ENCODE data around the gene TKFC. TPM values are rescaled to one million over a fixed set of nuclear protein-coding genes. Genes with fewer than 3 reads are reported as not detected.
A peak's percentile ranks its signal among the peaks of the same experiment; 100 is the strongest.

The TKFC gene
- total and polyA plus RNA-seq, 9 of the 15 experiments (the other 6 are each of a cell fraction or from before 2014, with no cell fraction given), result 2.0 to 61.7 (median 28.5) TPM

DNA sequence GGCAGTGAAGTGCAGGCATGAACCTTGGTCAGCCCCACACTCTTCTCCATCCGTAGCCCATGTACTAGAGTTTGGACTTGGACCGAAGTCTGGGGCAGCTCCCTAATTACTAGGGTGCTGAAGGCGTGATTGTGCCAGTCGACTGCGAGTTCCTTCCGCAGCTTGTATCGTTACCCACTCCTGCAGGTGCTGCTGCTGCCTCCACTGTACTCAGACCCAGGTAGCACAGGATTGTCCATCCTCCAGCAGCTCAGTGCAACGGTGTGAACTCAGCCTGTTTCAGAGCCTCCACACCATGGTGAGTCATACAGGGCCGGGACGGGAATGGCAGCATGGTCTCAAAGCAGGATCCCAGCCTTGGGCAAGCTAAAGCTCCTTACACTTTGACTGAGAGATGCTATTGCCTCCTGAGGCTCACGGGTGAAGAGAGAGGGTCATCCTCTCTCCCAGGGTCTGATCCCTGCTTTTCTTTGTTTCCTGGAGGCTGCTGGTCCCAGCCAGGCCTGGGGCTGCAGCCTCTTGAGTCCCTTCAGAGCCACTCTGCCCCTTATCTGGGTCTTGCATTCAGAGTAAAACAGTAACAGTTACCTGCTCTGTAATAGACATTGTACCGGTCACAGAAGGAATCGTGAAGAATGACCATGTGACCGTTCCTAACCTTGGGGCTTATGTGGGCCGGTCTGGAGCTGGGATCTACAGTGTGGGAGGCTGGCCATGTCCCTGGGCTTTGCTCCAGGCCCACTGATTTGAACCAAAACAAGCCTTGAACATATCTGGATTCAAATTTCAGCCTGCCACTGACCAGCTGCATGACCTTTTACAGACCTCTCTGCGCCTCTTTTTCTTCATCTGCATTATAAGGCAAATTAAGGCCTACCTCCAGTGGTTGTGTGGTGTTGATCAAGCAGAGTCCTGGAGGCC lies 1.7 kb downstream of the TKFC start (continued):
- TF ChIP-seq, protein P1, sequence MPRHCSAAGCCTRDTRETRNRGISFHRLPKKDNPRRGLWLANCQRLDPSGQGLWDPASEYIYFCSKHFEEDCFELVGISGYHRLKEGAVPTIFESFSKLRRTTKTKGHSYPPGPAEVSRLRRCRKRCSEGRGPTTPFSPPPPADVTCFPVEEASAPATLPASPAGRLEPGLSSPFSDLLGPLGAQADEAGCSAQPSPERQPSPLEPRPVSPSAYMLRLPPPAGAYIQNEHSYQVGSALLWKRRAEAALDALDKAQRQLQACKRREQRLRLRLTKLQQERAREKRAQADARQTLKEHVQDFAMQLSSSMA (CRISPR knock-in tag; IDR thresholded peaks at IDR 0.05), result no peak
- no peak for TF ChIP-seq ADNP (tag; IDR thresholded peaks at IDR 0.05)
- no peak for TF ChIP-seq CBX5 (IDR thresholded peaks at IDR 0.05; ENCODE audit: borderline replicate concordance, low read depth)
- TF ChIP-seq, protein P2, sequence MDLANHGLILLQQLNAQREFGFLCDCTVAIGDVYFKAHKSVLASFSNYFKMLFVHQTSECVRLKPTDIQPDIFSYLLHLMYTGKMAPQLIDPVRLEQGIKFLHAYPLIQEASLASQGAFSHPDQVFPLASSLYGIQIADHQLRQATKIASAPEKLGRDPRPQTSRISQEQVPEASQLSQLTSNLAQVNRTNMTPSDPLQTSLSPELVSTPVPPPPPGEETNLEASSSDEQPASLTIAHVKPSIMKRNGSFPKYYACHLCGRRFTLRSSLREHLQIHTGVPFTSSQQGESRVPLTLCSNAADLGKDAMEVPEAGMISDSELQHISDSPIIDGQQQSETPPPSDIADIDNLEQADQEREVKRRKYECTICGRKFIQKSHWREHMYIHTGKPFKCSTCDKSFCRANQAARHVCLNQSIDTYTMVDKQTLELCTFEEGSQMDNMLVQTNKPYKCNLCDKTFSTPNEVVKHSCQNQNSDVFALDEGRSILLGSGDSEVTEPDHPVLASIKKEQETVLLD (IDR thresholded peaks at IDR 0.05), result 0 out of 2 replicates have a peak, but pooled peaks have one; percentile 21
- TF ChIP-seq, protein P3, sequence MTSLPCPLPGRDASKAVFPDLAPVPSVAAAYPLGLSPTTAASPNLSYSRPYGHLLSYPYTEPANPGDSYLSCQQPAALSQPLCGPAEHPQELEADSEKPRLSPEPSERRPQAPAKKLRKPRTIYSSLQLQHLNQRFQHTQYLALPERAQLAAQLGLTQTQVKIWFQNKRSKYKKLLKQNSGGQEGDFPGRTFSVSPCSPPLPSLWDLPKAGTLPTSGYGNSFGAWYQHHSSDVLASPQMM (CRISPR knock-in tag; IDR thresholded peaks at IDR 0.05), result no peak
- TF ChIP-seq SMAD3 (CRISPR knock-in tag; conservative IDR thresholded peaks at IDR 0.05), result no peak
- TF ChIP-seq, protein P4, sequence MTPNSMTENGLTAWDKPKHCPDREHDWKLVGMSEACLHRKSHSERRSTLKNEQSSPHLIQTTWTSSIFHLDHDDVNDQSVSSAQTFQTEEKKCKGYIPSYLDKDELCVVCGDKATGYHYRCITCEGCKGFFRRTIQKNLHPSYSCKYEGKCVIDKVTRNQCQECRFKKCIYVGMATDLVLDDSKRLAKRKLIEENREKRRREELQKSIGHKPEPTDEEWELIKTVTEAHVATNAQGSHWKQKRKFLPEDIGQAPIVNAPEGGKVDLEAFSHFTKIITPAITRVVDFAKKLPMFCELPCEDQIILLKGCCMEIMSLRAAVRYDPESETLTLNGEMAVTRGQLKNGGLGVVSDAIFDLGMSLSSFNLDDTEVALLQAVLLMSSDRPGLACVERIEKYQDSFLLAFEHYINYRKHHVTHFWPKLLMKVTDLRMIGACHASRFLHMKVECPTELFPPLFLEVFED (CRISPR knock-in tag; conservative IDR thresholded peaks at IDR 0.05), result no peak
- no peak for TF ChIP-seq ZNF324 (CRISPR knock-in tag; IDR thresholded peaks at IDR 0.05)
- TF ChIP-seq KDM1A (IDR thresholded peaks at IDR 0.05), result peak; percentile 72 to 76; a peak in 3 of 4 replicates
- TF ChIP-seq TCF3 (CRISPR knock-in tag; IDR thresholded peaks at IDR 0.05), result 0 out of 2 replicates have a peak, but pooled peaks have one; percentile 2
- 0 out of 2 replicates have a peak, but pooled peaks have one; percentile 9 for TF ChIP-seq CREM (IDR thresholded peaks at IDR 0.05; ENCODE audit: low read depth)
- TF ChIP-seq ZNF239 (CRISPR knock-in tag; IDR thresholded peaks at IDR 0.05), result no peak
- no peak for TF ChIP-seq ZNF134 (CRISPR knock-in tag; conservative IDR thresholded peaks at IDR 0.05)
- peak; percentile 50; the same call in 1 of the 2 replicates for TF ChIP-seq CBFA2T2 (conservative IDR thresholded peaks at IDR 0.05)
- TF ChIP-seq ESRRA (IDR thresholded peaks at IDR 0.05; ENCODE audit: borderline replicate concordance, low read depth), result peak; percentile 26; the same call in 1 of the 2 replicates
- TF ChIP-seq PTBP1 (IDR thresholded peaks at IDR 0.05; ENCODE audit: low read depth, low read length), result no peak
- TF ChIP-seq KDM4B (IDR thresholded peaks at IDR 0.05; ENCODE audit: borderline replicate concordance in 2 of 2, low read depth in 1 of 2), result no peak
- TF ChIP-seq, protein P5, sequence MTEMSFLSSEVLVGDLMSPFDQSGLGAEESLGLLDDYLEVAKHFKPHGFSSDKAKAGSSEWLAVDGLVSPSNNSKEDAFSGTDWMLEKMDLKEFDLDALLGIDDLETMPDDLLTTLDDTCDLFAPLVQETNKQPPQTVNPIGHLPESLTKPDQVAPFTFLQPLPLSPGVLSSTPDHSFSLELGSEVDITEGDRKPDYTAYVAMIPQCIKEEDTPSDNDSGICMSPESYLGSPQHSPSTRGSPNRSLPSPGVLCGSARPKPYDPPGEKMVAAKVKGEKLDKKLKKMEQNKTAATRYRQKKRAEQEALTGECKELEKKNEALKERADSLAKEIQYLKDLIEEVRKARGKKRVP (CRISPR knock-in tag; IDR thresholded peaks at IDR 0.05), result no peak
- TF ChIP-seq, protein P6, sequence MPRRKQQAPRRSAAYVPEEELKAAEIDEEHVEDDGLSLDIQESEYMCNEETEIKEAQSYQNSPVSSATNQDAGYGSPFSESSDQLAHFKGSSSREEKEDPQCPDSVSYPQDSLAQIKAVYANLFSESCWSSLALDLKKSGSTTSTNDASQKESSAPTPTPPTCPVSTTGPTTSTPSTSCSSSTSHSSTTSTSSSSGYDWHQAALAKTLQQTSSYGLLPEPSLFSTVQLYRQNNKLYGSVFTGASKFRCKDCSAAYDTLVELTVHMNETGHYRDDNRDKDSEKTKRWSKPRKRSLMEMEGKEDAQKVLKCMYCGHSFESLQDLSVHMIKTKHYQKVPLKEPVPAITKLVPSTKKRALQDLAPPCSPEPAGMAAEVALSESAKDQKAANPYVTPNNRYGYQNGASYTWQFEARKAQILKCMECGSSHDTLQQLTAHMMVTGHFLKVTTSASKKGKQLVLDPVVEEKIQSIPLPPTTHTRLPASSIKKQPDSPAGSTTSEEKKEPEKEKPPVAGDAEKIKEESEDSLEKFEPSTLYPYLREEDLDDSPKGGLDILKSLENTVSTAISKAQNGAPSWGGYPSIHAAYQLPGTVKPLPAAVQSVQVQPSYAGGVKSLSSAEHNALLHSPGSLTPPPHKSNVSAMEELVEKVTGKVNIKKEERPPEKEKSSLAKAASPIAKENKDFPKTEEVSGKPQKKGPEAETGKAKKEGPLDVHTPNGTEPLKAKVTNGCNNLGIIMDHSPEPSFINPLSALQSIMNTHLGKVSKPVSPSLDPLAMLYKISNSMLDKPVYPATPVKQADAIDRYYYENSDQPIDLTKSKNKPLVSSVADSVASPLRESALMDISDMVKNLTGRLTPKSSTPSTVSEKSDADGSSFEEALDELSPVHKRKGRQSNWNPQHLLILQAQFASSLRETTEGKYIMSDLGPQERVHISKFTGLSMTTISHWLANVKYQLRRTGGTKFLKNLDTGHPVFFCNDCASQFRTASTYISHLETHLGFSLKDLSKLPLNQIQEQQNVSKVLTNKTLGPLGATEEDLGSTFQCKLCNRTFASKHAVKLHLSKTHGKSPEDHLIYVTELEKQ (CRISPR knock-in tag; IDR thresholded peaks at IDR 0.05), result no peak

All from K562 (cell line).